Middle frontal gyrus (tissue), 1 donor: ENCODE data around the gene GPATCH2.
"Not testable (repeated sequence)": the region's sequence is repeated elsewhere in the genome, so short reads cannot be mapped to it uniquely, and the experiment has no call there.

Source experiments
- DNase-seq: peaks from one replicate; pipeline ENCODE4 v3.0.0-alpha.2; 2015; ENCODE audit warnings: low spot score; ENCODE audit errors: extremely low spot score

Gene GPATCH2

GRCh38 chr1:217453816-217454215 lies 177.1 kb downstream of the GPATCH2 start:
- DNase-seq = no peak

GRCh38 chr1:217449370-217449769 lies 181.5 kb downstream of the GPATCH2 start:
- no peak for DNase-seq

- no peak for DNase-seq
Observed at GRCh38 chr1:217443845-217444244, 187.0 kb downstream of the GPATCH2 start.

GRCh38 chr1:217437376-217437775 lies 193.5 kb downstream of the GPATCH2 start:
- DNase-seq = no peak

- no peak for DNase-seq
Observed at GRCh38 chr1:217435204-217435603, 195.7 kb downstream of the GPATCH2 start.

GRCh38 chr1:217433664-217434063 lies 197.2 kb downstream of the GPATCH2 start:
- no peak for DNase-seq

GRCh38 chr1:217432339-217432738 lies 198.6 kb downstream of the GPATCH2 start:
- no peak for DNase-seq

- DNase-seq = no peak
Observed at GRCh38 chr1:217431395-217431794, 199.5 kb downstream of the GPATCH2 start.

GRCh38 chr1:217425422-217425821 lies 205.5 kb downstream of the GPATCH2 start:
- no peak for DNase-seq

- no peak for DNase-seq
Observed at GRCh38 chr1:217419194-217419551, 211.7 kb downstream of the GPATCH2 start.

GRCh38 chr1:217418269-217419193 lies 212.4 kb downstream of the GPATCH2 start:
- no peak for DNase-seq

GRCh38 chr1:217417363-217417762 lies 213.5 kb downstream of the GPATCH2 start:
- no peak for DNase-seq

GRCh38 chr1:217407534-217408001 lies 223.3 kb downstream of the GPATCH2 start:
- no peak for DNase-seq

GRCh38 chr1:217403026-217403720 lies 227.7 kb downstream of the GPATCH2 start:
- no peak for DNase-seq

- DNase-seq = no peak
Observed at GRCh38 chr1:217402301-217402700, 228.6 kb downstream of the GPATCH2 start.

- DNase-seq = no peak
Observed at GRCh38 chr1:217393896-217394295, 237.0 kb downstream of the GPATCH2 start.

GRCh38 chr1:217392441-217392840 lies 238.4 kb downstream of the GPATCH2 start:
- DNase-seq = no peak

GRCh38 chr1:217389895-217390294 lies 241.0 kb downstream of the GPATCH2 start:
- DNase-seq = no peak

- DNase-seq = no peak
Observed at GRCh38 chr1:217388522-217389065, 242.3 kb downstream of the GPATCH2 start.

GRCh38 chr1:217381773-217382172 lies 249.1 kb downstream of the GPATCH2 start:
- DNase-seq = not testable (repeated sequence)

- not testable (repeated sequence) for DNase-seq
Observed at GRCh38 chr1:217379804-217380203, 251.1 kb downstream of the GPATCH2 start.

- DNase-seq = no peak
Observed at GRCh38 chr1:217379336-217379735, 251.6 kb downstream of the GPATCH2 start.
